CD14-positive monocyte (primary cell): ENCODE measurements around the gene MED4. TPM values are rescaled to one million over a fixed set of nuclear protein-coding genes. Genes with fewer than 3 reads are reported as not detected.

Source experiments
- DNase-seq, 3 donors: peaks; one replicate each; pipeline ENCODE4 v3.0.0-alpha.2; 2011 to 2022
- H2AFZ ChIP-seq: 2 replicates; pipeline ENCODE4 v1.6.0; 2012; ENCODE audit warnings: mild to moderate bottlenecking, low read depth, low read length, inconsistent platforms; ENCODE audit not compliant: insufficient read depth, poor library complexity, severe bottlenecking
- H3K27ac ChIP-seq, 2 donors: 1 replicate in 1 of 2; 2 replicates in 1 of 2; pipeline ENCODE4 v1.5.1; 2012 to 2013; ENCODE audit warnings: low read length in 2 of 2, control low read depth in 1 of 2, inconsistent platforms in 1 of 2, low read depth in 1 of 2, mild to moderate bottlenecking in 1 of 2
- H3K27me3 ChIP-seq, 2 donors: one replicate each; pipeline versions ENCODE4 v1.6.0 to v1.6.1; 2011 to 2013; ENCODE audit warnings: low read length in 2 of 2; ENCODE audit not compliant: control insufficient read depth in 2 of 2, insufficient read depth in 2 of 2
- H3K36me3 ChIP-seq, 2 donors: replicated peaks in 1 of 2; 1 replicate in 1 of 2; 2 replicates in 1 of 2; pipeline versions ENCODE4 v1.5.1 to v1.6.1; 2012 to 2013; ENCODE audit warnings: low read length in 2 of 2, control low read depth in 1 of 2, inconsistent platforms in 1 of 2, mild to moderate bottlenecking in 1 of 2; ENCODE audit not compliant: insufficient read depth in 2 of 2, control insufficient read depth in 1 of 2
- H3K4me1 ChIP-seq, 2 donors: 1 replicate in 1 of 2; 2 replicates in 1 of 2; pipeline versions ENCODE4 v1.5.1 to v1.6.1; 2012 to 2013; ENCODE audit warnings: low read length in 2 of 2, control low read depth in 1 of 2, inconsistent platforms in 1 of 2, mild to moderate bottlenecking in 1 of 2, moderate library complexity in 1 of 2; ENCODE audit not compliant: insufficient read depth in 2 of 2, control insufficient read depth in 1 of 2
- H3K4me2 ChIP-seq: replicated peaks from 2 replicates; pipeline ENCODE3; 2012; ENCODE audit warnings: low read length, moderate library complexity, mild to moderate bottlenecking; ENCODE audit not compliant: poor library complexity, severe bottlenecking; ENCODE audit errors: extremely low read depth
- H3K4me3 ChIP-seq, 3 experiments: fragments of 200-600 bp in 1 of 3; sonication (generic) in 1 of 3; replicated peaks in 1 of 3; 1 replicate in 2 of 3; 2 replicates in 1 of 3; pipeline ENCODE4 v1.5.1; 2011 to 2013; ENCODE audit warnings: low read length in 3 of 3, mild to moderate bottlenecking in 3 of 3, control low read depth in 2 of 3, low read depth in 2 of 3, inconsistent platforms in 1 of 3, moderate library complexity in 1 of 3
- H3K79me2 ChIP-seq: 2 replicates; pipeline ENCODE4 v1.6.0; 2012; ENCODE audit warnings: mild to moderate bottlenecking, control low read depth, inconsistent platforms, low read length, moderate library complexity; ENCODE audit not compliant: insufficient read depth
- H3K9ac ChIP-seq: 2 replicates; pipeline ENCODE4 v1.6.0; 2017; ENCODE audit warnings: low read length, mild to moderate bottlenecking; ENCODE audit not compliant: insufficient read depth, poor library complexity, severe bottlenecking
- H3K9me3 ChIP-seq, 2 donors: replicated peaks in 1 of 2; 1 replicate in 1 of 2; 2 replicates in 1 of 2; pipeline versions ENCODE4 v1.5.1 to v1.6.1; 2012 to 2013; ENCODE audit warnings: low read length in 2 of 2, control low read depth in 1 of 2; ENCODE audit not compliant: control insufficient read depth in 1 of 2, insufficient read depth in 1 of 2
- H4K20me1 ChIP-seq: 2 replicates; pipeline ENCODE4 v1.6.0; 2012; ENCODE audit warnings: mild to moderate bottlenecking, low read length, control low read depth, moderate library complexity; ENCODE audit not compliant: insufficient read depth
- H3K27ac Mint-ChIP-seq, 7 donors: one replicate each; pipeline ENCODE4 v1.8.0; 2020; ENCODE audit warnings: mild to moderate bottlenecking in 7 of 7, mixed read lengths in 7 of 7, moderate library complexity in 6 of 7, inconsistent platforms in 2 of 7
- H3K27me3 Mint-ChIP-seq, 3 donors: one replicate each; pipeline ENCODE4 v1.8.0; 2021 to 2022; ENCODE audit warnings: low read depth in 3 of 3, mild to moderate bottlenecking in 3 of 3, mixed read lengths in 3 of 3, moderate library complexity in 3 of 3, inconsistent platforms in 1 of 3
- H3K36me3 Mint-ChIP-seq, 2 donors: one replicate each; pipeline ENCODE4 v1.8.0; 2020; ENCODE audit warnings: mixed read lengths in 2 of 2, inconsistent platforms in 1 of 2, mild to moderate bottlenecking in 1 of 2
- H3K4me1 Mint-ChIP-seq: one replicate; pipeline ENCODE4 v1.8.0; 2020; ENCODE audit warnings: mild to moderate bottlenecking, mixed read lengths
- H3K4me3 Mint-ChIP-seq, 2 donors: one replicate each; pipeline ENCODE4 v1.8.0; 2020; ENCODE audit warnings: mild to moderate bottlenecking in 2 of 2, mixed read lengths in 2 of 2, moderate library complexity in 1 of 2
- H3K9me3 Mint-ChIP-seq, 7 donors: one replicate each; pipeline ENCODE4 v1.8.0; 2020 to 2022; ENCODE audit warnings: mixed read lengths in 7 of 7, mild to moderate bottlenecking in 6 of 7, moderate library complexity in 6 of 7, inconsistent platforms in 2 of 7
- WGBS: methylation state at CpG from one replicate; pipeline ENCODE4 v1.1.5; 2013; ENCODE audit warnings: missing lambda C conversion rate; ENCODE audit not compliant: insufficient coverage; 5-methylcytosine and 5-hydroxymethylcytosine counted together
- intact Hi-C, 2 donors: fragments of 100-400 bp; cut with micrococcal nuclease; formaldehyde crosslinking; loops; one replicate each; pipeline versions ENCODE4 v1.15.0 to v1.15.1; 2023
- polyA plus RNA-seq, 3 donors: library from polyadenylated mRNA; depleted of rRNA in 1 of 3; unstranded in 2 of 3; stranded (reverse) in 1 of 3; fragments of 300-500 nt in 2 of 3; fragments of >200 nt in 1 of 3; fragmentation: Illumina TruSeq in 2 of 3; gene quantifications; 1 replicate in 2 of 3; 2 replicates in 1 of 3; pipeline ENCODE4 v1.2.3, GENCODE V29; 2012 to 2021
- TF ChIP-seq, protein P1 (sequence below): fragments of 200-600 bp; IDR thresholded peaks from one replicate; pipeline ENCODE4 v1.8.0; 2022; ENCODE audit warnings: antibody characterized with exemption, mild to moderate bottlenecking

MED4 gene
- polyA plus RNA-seq, 3 donors = 28.4 to 53.8 (median 50.8) TPM

DNA sequence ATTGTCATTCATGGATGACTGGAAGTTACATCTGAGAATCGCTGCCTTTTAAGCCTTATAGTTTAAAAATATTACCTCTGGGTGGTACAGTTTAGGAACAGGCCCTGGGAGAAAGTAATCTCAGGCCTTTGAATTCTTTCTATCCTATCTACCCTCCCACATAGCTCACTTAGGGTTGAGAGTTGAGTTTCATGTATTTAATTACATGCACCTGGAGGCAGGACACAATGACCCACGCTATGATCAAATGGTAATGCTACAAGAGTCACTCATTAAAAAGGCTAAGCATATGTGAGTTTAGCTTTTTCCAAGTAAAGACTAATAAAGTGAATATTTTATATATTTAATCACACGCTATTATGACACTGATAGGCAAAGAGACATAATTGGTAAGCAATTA lies 25.3 kb upstream of the MED4 start:
- H3K36me3 Mint-ChIP-seq = no peaks in the 10 kb centered on the region
- Histone ChIP-seq H3K79me2 (no peaks in the 10 kb centered on the region), H2AFZ (no peak overlapping the region), H3K36me3 (no peaks in the 10 kb centered on the region), H3K27ac (no peak overlapping the region), H3K9ac (no peak overlapping the region), H3K4me2 (no peak overlapping the region), H4K20me1 (no peaks in the 10 kb centered on the region), H3K9me3 (no peaks in the 10 kb centered on the region), H3K4me3 (no peak overlapping the region), H3K27me3 (no peaks in the 10 kb centered on the region), H3K4me1 (no peaks in the 10 kb centered on the region)
- WGBS = no CpG with 5 or more reads among the region's 3 CpGs
- no peak for DNase-seq
- peaks cover 0 to 2% (median 0%) of the 10 kb centered on the region in 7 donors for H3K9me3 Mint-ChIP-seq
- no peak overlapping the region for H3K4me3 Mint-ChIP-seq
- peaks cover 0 to 6% (median 0%) of the 10 kb centered on the region in 3 donors for H3K27me3 Mint-ChIP-seq
- TF ChIP-seq, protein P1, sequence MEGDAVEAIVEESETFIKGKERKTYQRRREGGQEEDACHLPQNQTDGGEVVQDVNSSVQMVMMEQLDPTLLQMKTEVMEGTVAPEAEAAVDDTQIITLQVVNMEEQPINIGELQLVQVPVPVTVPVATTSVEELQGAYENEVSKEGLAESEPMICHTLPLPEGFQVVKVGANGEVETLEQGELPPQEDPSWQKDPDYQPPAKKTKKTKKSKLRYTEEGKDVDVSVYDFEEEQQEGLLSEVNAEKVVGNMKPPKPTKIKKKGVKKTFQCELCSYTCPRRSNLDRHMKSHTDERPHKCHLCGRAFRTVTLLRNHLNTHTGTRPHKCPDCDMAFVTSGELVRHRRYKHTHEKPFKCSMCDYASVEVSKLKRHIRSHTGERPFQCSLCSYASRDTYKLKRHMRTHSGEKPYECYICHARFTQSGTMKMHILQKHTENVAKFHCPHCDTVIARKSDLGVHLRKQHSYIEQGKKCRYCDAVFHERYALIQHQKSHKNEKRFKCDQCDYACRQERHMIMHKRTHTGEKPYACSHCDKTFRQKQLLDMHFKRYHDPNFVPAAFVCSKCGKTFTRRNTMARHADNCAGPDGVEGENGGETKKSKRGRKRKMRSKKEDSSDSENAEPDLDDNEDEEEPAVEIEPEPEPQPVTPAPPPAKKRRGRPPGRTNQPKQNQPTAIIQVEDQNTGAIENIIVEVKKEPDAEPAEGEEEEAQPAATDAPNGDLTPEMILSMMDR = no peak
- no peak overlapping the region for H3K27ac Mint-ChIP-seq
- no peaks in the 10 kb centered on the region for H3K4me1 Mint-ChIP-seq
- intact Hi-C loops = loop anchor here in 1 of 2 donors (10.0 kb wide), 1 partner anchor 75 kb away; no protein-coding TSS in a partner anchor

DNA sequence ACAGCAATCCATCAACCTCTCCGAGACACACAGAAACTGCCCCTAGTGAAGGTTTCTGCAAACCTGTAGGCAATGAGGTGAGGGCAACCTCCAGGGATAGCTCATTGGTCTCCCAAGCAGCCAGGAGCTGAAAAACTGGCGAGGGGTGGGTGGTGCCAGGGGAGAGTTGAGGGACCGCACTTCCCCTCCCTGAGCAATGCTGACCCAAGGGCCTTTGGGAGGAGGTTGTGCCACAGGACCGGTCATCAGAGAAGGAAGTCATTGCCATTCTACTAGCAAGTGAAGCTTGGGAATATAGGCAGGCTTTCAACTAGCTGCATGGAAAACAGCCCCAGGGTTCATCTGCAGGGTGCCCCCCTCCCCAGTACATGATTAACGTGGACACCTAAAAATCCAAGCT lies 23.1 kb upstream of the MED4 start:
- peak in 1 of 3 donors; percentile 23 for DNase-seq
- Histone ChIP-seq H3K4me1 (peaks cover 0 to 5% of the 10 kb centered on the region in 2 donors), H3K79me2 (no peaks in the 10 kb centered on the region), H3K4me2 (no peak overlapping the region), H3K27me3 (no peaks in the 10 kb centered on the region), H4K20me1 (no peaks in the 10 kb centered on the region), H3K36me3 (no peaks in the 10 kb centered on the region), H2AFZ (no peak overlapping the region), H3K9ac (no peak overlapping the region), H3K27ac (no peak overlapping the region), H3K4me3 (no peak overlapping the region), H3K9me3 (no peaks in the 10 kb centered on the region)
- intact Hi-C loops = no loop called here
- Mint-ChIP-seq H3K9me3 (peaks cover 0 to 2% (median 0%) of the 10 kb centered on the region in 7 donors), H3K27me3 (peaks cover 0 to 3% (median 0%) of the 10 kb centered on the region in 3 donors), H3K36me3 (no peaks in the 10 kb centered on the region), H3K4me3 (no peak overlapping the region), H3K4me1 (peaks cover 8% of the 10 kb centered on the region), H3K27ac (peak overlapping the region in 1 of 7 donors; percentile 21)
- WGBS = 100% methylated on average over 2 of the region's 5 CpGs
- TF ChIP-seq, protein P1 = no peak
